HG03045 (cell line): ENCODE data around the gene CHMP4B.
"Not testable (repeated sequence)": the region's sequence is repeated elsewhere in the genome, so short reads cannot be mapped to it uniquely, and the experiment has no call there.

ENCODE experiments used
- ATAC-seq: cut with Tn5 transposase; IDR thresholded peaks from one replicate; pipeline ENCODE4 v1.9.1; 2021; ENCODE audit warnings: mild to moderate bottlenecking, moderate library complexity; ENCODE audit not compliant: unreplicated experiment

The CHMP4B gene

DNA sequence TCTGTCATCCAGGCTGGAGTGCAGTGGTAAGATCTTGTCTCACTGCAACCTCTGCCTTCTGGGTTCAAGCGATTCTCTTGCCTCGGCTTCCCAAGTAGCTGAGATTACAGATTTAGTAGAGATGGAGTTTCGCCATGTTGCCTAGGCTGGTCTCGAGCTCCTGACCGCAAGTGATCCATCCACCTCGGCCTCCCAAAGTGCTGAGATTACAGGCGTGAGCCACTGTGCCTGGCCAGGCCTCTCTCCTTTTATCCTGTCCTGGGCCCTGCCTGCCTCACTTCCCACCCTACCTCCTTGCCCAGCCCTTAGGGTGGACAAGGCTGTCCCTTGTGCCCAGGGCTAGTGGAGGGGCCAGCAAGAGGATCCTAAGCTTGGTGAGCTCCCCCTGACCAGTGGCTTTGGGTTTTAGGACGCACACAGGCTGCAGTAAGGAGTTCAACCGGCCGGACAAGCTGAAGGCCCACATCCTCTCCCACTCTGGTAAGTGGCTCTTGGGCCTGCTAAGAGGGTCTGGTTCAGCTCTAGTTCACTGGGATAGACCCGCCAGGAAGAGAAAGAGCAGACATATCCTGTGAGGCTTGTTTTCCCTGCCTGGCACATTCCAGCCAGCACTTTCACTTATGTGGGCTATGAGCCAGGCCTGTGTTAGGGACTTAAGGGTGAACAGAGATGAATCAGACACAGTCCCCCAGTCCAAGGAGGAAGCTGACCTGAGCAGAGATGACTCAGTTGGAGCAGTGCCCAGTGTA is 21.9 kb upstream of the CHMP4B start:
- no peak for ATAC-seq

DNA sequence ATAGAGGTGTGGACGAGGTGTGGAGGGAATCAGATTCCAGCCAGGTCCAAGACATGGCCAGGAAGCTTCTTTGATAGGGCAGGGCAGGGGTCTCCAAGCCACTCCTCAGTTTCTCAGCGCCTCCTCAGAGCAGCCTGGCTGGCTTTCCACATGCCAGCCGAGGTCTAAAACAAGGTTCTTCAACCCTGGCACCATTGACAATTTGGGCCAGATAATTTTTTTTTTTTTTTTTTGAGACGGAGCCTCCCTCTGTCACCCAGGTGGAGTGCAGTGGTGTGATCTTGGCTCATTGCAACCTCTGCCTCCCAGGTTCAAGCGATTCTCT is 21.3 kb upstream of the CHMP4B start:
- ATAC-seq = no peak

DNA sequence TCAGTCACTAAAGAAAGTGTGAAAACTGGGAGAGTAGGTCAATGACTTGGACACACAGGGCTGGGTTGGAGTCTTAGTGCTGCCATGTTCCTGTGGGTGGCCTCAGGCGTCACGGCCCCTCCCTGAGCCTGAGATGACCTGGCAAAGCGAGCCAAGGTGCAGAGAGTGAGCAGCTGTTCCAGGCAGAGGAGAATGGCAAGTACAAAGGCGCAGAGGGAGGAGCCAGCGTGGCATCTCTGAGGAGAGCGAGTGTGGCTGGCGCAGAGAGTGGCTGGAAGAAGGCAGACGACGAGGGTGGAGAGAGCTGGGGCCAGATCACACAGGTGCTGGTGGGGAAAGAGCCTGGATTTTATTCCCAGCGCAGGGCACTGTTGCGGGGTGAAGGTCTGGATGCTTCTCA is 20.6 kb upstream of the CHMP4B start:
- no peak for ATAC-seq

DNA sequence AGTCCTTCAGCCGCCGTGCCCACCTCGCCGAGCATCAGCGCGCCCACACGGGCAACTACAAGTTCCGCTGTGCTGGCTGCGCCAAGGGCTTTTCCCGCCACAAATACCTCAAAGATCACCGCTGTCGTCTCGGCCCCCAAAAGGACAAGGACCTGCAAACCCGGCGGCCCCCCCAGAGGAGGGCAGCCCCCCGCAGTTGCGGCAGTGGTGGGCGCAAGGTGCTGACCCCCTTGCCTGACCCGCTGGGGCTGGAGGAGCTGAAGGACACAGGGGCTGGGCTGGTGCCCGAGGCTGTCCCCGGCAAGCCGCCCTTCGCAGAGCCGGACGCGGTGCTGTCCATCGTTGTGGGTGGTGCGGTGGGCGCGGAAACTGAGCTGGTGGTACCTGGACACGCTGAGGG is 20.1 kb upstream of the CHMP4B start:
- no peak for ATAC-seq

DNA sequence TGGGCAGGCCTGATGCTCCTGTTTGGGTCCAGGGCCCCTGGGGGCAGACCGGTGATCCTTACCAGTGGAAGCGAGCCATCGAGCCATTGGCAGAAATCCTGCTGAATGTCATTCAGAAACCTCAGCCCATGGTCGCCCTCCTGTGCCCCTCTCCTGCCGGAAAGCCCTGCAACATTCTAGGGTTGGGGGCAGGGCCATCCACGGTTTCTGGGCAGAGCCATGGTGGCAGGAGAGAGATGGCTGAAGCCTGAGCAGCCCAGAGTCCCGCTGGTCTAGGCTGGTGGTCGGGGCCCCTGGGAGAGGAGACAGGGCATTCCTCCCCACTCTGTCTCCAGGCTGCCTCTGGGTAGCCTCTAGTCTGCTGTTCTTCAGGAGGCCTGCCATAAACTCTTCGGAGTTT is 19.6 kb upstream of the CHMP4B start:
- ATAC-seq = no peak

DNA sequence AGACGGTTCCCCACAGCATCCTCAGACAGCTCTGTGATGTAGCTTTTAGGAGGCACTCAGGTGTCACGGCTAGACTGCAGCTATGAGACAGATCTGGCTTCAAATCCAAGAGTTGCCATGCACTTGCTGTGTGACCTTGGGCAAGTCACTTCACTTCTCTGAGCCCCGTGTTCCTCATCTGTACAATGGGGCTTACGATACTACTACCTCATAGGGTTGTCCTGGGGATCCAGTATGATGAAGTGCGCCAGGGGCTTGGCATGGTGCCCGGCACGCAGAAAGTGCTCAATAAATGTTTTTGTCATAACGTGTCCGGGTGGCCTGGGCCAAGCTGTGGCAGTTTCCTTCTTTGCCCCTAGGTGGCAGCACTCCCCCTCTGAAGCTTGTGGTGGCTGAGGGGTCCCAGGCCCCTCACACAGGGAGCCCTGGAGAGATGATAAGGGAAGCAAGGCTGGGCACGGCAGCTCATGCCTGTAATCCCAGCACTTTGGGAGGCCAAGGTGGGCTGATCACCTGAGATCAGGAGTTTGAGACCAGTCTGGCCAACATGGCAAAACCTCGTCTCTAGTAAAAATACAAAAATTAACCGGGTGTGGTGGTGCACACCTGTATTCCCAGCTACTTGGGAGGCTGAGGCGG is 19.1 kb upstream of the CHMP4B start:
- no peak for ATAC-seq

DNA sequence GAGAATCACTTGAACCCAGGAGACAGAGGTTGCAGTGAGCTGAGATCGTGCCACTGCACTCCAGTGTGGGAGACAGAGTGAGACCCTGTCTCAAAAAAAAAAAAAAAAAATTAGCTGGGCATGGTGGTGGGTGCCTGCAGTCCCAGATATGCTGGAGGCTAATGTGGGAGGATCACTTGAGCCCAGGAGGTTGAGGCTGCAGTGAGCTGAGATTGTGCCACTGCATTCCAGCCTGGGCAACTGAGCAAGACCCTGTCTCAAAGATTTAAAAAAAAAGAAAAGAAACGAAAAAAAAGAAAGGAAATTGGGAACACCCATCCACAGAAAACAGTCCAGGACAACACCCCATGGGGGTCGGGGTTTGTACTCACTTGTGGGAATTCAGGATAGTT is 18.6 kb upstream of the CHMP4B start:
- ATAC-seq = not testable (repeated sequence)

DNA sequence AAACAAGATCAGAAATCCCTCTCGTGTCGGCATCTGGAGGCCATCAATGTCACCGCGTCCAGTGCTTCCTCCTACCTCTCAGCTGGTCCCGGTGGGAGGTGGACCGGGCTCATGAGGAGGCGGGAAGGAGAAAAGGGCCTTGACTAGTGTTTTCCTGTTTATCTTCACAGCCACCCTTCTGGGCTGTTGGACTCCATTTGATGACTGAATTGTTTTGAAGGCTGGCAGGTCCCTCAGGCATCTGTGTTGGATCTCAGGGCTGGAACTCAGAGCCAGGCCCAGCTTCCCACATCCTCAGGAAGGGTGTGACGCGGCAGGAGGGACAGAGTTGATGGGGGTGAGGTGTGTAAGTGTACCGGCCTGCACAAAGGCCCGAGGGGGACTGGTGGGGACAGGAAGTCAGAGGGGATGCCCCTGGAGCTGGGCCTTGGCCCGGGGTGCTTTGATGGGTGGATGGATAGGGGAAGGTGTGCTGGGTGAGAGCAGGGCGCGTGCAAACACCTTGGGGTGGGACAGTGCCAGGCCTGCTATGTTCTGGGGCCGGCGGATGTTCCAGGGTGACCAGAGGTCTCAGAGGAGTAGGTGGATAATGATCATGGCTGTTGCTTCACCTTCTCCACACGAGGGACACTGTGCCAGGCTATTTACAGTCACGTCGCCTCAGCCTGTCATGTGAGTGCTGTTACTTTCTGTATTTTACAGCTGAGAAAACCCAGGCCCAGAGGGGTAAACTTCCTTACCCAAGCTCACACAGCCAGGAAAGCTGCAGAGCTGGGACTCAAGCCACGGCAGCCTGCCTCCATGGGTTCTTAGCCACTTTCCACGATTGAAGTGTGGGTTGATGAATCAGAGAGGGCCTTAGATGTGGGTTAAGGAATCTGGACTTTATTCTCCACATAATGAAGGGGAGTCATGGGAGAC is 17.9 kb upstream of the CHMP4B start:
- ATAC-seq = no peak

DNA sequence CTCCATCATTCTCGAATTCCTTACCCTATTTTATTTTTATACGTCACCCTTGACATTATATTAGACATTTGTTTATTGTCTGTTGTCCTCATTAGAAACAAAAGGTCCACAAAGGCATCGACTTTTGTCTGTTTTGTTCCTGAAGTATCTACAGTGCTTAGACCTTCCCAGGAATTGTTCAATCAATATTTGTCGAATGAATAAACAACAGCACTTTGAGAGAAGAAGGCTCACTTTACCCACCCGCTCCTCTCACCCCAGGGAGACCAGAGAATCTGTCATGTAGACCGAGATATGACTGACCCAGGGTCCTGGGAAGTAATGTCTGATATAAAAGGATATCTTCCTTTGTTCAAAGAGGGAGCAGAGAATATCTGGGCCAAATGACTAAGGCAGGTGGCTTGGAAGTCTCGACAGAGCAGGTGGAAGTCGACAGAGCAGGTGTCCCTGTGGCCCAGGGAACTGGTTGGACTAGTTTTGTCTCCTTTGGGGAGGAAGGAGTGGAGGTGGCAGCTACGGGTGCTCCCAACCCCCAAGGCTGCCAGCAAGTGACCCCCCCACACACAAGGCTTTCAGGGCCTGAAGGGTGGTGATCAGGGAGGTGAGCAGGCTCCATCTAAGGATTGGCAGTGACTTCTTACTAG is 14.8 kb upstream of the CHMP4B start:
- no peak for ATAC-seq

DNA sequence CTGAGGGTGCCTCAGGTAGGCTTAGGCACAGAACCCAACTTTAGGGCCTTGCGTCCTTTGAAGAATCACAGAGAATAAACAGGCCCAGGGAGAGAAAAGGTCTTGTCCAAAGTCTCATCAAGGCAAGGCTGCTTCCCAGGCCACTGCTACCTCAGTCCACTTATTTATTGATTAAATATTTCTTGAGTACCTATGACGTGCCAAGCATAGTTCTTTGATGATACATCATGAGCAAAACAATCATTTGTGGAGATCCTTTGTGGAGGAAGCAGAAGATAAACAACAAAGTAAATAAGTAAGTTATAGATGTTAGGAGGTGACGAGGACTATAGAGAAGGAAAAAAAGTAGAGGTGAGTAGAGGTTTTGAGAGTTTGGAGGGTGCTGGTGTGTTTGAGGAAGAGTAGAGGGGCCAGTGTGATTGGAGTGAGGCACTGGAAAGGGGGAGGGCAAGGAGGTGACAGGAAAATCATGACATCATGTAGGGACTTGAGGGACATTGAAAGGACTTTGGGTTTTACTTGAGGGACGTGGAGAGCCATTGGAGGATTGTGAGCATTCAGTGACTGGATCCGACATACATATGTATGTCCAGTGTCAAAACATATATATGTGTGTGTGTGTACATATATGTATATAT is 14.1 kb upstream of the CHMP4B start:
- ATAC-seq = no peak

DNA sequence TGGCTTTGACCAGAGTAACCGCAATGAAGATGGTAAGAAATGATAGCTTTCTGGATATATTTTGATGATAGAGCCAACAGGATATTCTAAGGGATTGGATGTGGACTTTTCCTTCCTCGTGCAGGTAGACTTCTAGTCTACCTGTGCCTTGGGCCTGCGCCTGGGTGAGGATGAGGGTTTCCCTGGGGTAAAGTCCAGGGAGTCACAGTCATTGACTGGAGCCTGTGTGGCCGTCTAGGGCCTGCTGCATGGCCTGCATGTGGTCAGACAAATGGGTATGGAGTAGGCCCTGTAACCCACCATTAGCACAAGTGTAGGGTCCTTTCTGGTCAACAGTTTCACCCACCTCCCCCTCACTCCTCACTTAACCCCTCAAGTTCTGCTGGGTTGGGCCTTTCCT is 12.7 kb upstream of the CHMP4B start:
- ATAC-seq = no peak

DNA sequence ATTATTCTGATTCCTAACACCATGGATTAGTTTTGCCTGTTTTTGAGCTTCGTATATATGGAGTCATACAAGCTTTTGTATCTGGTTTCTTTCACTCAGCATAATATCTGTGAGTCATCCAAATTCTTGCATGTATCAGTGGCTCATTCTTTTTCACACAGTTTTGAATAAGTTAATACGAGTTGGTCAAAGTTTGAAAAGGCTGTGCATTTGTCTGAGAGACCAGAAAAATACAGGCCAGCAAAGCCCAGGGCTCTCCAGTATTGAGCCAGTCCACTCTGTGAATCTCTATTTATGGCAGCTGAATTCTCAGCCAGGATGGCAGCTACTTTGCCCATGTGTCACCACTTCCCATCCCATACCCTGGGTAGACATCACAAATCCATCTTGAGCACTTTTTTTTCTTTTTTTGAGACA is 7.2 kb upstream of the CHMP4B start:
- ATAC-seq = no peak

DNA sequence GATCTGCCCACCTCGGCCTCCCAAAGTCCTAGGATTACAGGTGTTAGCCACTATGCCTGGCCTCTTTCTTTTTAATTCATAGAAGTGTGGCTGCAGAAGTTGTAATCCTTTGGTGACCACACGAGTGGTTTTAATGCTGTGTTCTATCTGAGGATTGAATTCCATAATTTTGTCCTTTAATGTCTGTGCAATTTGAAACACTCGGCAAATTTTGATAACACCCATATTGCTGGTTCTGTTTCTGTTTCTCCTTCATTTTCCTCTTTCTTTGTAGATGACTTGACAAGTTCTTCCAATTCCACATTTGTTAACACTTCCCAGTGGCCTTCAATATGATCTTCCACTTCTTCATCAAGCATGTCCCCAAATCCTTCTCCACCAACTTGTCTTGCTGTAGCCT is 2.8 kb upstream of the CHMP4B start:
- ATAC-seq = no peak

DNA sequence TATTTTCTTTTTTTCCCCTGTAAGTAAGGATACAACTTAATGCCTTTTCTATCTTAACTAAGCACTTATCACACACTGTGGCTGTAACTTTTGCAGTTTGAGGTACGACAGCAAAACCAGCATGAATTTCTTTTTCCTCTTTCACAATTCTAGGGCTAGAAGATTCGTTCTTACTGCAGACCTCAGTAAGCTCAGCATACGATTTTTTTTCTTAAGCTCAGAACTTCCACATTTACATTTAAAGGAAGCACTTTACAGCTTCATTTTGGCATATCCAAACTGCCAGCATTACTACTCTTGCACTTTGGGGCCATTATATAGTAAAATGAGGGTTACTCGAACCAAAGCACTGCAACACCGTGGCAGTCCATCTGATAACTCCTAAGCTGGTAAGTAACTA is 889 bp upstream of the CHMP4B start:
- ATAC-seq = no peak

DNA sequence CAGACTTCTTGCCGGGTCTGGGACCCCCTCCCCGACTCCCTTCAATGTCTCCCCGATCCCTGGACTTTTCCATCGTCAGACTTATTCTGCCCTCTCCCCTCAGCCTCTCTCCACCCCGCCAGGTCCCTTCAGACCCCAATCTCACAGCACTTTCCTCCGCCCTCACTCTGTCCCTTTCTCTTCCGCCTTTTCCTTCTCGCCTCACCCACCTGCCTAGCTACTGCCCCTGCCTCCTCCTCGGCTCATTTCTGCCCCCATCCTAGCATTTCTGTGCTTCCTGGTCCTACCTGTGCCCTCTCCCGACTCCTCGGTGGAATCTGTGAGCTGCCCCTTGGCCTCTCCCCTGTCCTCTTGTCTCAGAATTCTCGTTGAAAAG is 616 bp downstream of the CHMP4B start:
- ATAC-seq = peak; percentile 5

DNA sequence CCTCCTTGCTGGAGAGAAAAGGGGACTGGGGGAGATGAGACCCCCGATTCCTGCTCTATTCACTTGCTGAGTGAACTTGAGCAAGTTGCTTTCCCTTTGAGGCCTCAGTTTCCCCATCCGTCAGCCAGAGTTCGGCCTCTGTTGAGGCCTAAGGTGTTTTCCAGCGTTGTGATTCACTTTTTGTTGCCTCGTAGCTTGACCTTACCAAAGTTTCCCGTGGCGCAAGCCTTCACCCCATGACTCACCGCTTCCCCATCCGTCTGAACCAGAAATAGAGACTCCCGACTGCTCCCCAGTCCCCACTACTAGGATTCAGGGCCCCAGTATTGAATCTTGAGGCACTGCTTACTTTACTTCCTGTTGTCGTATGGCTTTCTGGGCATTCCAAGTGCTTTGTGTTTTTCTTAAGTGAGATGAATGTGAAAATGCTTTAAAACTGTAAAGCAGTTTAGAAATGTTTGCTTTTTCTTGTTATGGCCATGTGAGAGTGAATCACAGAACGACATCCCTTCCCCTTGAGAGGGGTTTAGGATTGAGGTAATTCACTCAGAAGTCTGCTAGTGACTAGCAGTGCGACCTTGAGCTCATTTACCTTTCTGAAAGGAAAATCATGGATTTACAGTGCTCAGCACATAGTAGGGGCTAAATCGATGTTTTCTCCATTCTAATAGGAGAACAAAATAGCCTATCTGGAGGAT is 1.2 kb downstream of the CHMP4B start:
- ATAC-seq = no peak

DNA sequence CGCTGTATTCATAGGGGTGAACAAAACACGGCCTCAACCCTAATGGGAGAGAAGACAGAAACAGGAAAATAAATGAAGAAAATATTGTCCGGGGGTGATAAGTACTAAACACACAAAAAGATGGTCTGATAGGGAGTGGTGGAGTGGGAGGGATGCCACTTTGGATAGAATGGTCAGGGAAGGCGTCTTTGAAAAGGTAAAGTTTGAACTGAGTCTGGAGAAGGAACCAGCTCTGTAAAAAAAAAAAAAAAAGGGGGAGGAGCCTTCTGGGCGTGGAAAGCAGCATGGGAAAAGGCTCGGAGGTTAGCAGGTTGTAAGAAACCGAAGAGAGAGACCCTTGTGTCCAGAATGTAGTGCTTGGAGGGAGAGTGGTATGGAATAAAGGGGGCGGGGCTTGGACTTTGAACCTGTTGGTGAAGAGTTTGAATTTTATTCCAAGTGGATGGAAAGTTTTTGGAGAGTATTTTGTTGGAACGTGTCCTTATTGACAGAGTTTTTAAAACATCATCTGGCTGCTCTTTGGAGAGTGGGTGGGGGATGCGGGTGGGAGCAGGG is 1.8 kb downstream of the CHMP4B start:
- no peak for ATAC-seq

DNA sequence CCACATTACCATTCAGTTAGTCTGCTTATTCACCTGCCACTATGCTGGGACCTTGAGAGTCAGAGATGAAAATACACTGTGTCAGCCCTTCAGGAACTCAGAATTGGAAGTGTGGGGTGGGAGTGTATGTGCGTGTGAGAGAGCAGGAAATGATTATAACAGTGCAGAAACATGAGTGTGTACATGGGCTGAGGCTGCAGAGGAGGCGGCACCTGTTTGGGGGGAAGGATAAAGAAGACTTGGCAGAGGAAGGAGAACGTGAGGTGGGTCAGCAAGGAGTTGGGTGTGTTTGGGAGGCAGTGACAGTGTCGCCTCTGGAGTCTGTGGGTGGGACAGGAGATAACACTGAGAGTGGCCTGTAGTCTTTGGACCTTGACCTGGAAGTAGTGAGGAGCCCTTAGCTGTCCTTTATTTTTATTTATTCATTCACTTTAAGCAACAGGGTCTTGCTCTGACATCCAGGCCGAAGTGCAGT is 3.1 kb downstream of the CHMP4B start:
- no peak for ATAC-seq

DNA sequence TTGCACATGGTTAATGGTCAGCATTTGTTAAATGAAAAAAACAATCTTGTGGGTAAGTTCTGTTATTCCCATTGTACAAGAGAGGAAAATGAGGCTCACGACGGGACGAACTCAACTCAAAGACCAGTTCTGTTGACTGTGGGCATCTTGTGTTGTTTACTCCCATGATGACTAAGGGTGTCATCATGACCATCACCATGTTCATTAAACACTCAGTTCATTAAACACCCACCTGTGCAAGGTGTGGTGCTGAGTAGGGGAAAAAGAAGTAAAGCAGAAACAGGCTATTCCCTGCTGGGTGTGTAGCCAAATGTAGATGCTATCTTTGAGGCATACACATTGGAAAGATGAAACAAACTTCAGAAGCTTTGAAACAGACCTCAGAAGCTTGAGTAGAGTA is 4.5 kb downstream of the CHMP4B start:
- ATAC-seq = no peak

DNA sequence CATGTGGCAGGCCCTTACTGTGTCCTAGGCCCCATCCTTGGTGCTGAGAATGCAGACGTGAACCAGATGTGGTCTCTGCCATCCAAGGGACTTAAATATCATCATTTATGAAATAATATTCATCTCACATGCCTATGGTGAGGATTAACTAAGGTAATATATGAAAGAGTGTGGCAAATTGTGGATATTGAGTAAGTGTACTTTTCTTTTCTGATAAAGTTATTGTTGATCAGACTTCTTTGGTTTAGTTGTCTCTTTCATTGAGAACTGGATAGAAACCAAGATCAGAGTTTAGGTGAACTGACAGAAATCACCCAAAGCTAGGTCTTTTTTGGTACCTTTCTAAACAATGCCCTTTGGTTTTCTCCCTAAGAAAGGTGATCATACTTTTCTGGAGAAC is 5.0 kb downstream of the CHMP4B start:
- ATAC-seq = no peak
